ENCODE results near the gene CFAP126. TPM values are rescaled to one million over a fixed set of nuclear protein-coding genes. Genes with fewer than 3 reads are reported as not detected.

CFAP126 gene
- total RNA-seq, 4 donors from 2014 or later: not detected

DNA sequence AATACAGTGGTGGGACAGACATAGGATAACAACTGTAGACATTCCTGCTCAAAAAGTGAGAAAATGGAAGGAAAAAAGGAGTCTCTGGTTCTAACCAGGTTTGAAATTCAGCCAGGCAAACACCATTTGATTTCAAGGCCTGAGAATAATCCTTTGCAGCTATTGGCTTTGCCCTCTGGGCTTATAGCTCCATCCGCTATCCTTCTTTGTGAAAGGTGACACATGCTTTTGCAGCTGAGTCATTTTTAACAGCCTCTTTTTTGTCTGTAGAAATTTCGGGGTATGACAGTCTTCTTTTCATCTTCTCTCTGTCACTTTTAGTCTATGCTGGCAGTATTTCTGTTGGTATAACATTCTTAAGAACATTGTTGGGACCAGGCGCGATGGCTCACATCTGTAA is 37.3 kb downstream of the CFAP126 start:
- TF ChIP-seq, protein P1, sequence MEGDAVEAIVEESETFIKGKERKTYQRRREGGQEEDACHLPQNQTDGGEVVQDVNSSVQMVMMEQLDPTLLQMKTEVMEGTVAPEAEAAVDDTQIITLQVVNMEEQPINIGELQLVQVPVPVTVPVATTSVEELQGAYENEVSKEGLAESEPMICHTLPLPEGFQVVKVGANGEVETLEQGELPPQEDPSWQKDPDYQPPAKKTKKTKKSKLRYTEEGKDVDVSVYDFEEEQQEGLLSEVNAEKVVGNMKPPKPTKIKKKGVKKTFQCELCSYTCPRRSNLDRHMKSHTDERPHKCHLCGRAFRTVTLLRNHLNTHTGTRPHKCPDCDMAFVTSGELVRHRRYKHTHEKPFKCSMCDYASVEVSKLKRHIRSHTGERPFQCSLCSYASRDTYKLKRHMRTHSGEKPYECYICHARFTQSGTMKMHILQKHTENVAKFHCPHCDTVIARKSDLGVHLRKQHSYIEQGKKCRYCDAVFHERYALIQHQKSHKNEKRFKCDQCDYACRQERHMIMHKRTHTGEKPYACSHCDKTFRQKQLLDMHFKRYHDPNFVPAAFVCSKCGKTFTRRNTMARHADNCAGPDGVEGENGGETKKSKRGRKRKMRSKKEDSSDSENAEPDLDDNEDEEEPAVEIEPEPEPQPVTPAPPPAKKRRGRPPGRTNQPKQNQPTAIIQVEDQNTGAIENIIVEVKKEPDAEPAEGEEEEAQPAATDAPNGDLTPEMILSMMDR (IDR thresholded peaks at IDR 0.05; ENCODE audit: low read depth): no peak

- TF ChIP-seq, protein P1 (IDR thresholded peaks at IDR 0.05; ENCODE audit: low read depth): no peak
These were observed 43.7 kb downstream of the CFAP126 start for GRCh38 chr1:161324020-161324419.

Small RNAs within 50 kb of the gene (small RNA-seq; reads per million reads assigned to genes)
- gene AL592295.2: not detected
- not detected for gene RNU6-481P

Other genes with a start within 250 kb of the CFAP126 start
- 10 to 100 TPM; 35.0 to 57.1 (median 42.5) TPM for gene PFDN2, start 249.8 kb downstream of the CFAP126 start, total RNA-seq
- gene NIT1, start 249.8 kb downstream of the CFAP126 start, total RNA-seq: 10 to 100 TPM; 20.4 to 41.1 (median 35.3) TPM
- 10 to 100 TPM; 25.2 to 36.8 (median 36.4) TPM for gene DEDD, start 235.2 kb downstream of the CFAP126 start, total RNA-seq
- gene UFC1, start 213.9 kb downstream of the CFAP126 start, total RNA-seq: 100 to 1,000 TPM in 1 of 4 donors, 10 to 100 TPM in 3; 41.8 to 109 (median 65.4) TPM
- 10 to 100 TPM in 2 of 4 donors, 1 to 10 TPM in 2; 8.8 to 19.6 (median 11.0) TPM for gene USP21, start 208.4 kb downstream of the CFAP126 start, total RNA-seq
- gene PPOX, start 201.4 kb downstream of the CFAP126 start, total RNA-seq: 10 to 100 TPM in 3 of 4 donors, 1 to 10 TPM in 1; 7.7 to 28.4 (median 17.8) TPM
- gene B4GALT3, start 190.4 kb downstream of the CFAP126 start, total RNA-seq: 10 to 100 TPM; 11.7 to 25.3 (median 19.8) TPM
- 10 to 100 TPM; 16.8 to 79.3 (median 33.9) TPM for gene ADAMTS4, start 168.8 kb downstream of the CFAP126 start, total RNA-seq
- gene NDUFS2, start 165.5 kb downstream of the CFAP126 start, total RNA-seq: 100 to 1,000 TPM in 2 of 4 donors, 10 to 100 TPM in 2; 74.7 to 125 (median 106) TPM
- 100 to 1,000 TPM in 3 of 4 donors, 10 to 100 TPM in 1; 39.6 to 510 (median 152) TPM for gene FCER1G, start 152.6 kb downstream of the CFAP126 start, total RNA-seq
- gene APOA2, start 144.2 kb downstream of the CFAP126 start, total RNA-seq: not detected
- 10 to 100 TPM in 2 of 4 donors, 1 to 10 TPM in 2; 7.5 to 10.6 (median 9.9) TPM for gene TOMM40L, start 141.8 kb downstream of the CFAP126 start, total RNA-seq
- gene NR1I3, start 129.7 kb downstream of the CFAP126 start, total RNA-seq: not detected
- gene PCP4L1, start 109.1 kb downstream of the CFAP126 start, total RNA-seq: not detected
- 1 to 10 TPM; 2.4 to 7.8 (median 3.9) TPM for gene MPZ, start 57.9 kb downstream of the CFAP126 start, total RNA-seq
- 10 to 100 TPM; 27.1 to 41.8 (median 34.4) TPM for gene SDHC, start 53.5 kb downstream of the CFAP126 start, total RNA-seq
- gene FCGR2A, start 137.6 kb upstream of the CFAP126 start, total RNA-seq: 100 to 1,000 TPM in 2 of 4 donors, 10 to 100 TPM in 2; 76.6 to 266 (median 102) TPM
- gene HSPA6, start 156.7 kb upstream of the CFAP126 start, total RNA-seq: 10 to 100 TPM in 1 of 4 donors, 1 to 10 TPM in 3; 3.6 to 10.2 (median 6.1) TPM
- gene FCGR3A, start 181.9 kb upstream of the CFAP126 start, total RNA-seq: 100 to 1,000 TPM in 1 of 4 donors, 10 to 100 TPM in 3; 11.7 to 155 (median 20.3) TPM